B cell (primary cell): ENCODE measurements around the gene GNS. TPM values are rescaled to one million over a fixed set of nuclear protein-coding genes. Genes with fewer than 3 reads are reported as not detected.

ENCODE experiments used
- ATAC-seq: fragments of 200-7000 bp; cut with Tn5 transposase; one replicate; pipeline ENCODE4 v1.10.0; 2021; ENCODE audit warnings: low read depth, mild to moderate bottlenecking, moderate number of reproducible peaks, moderate library complexity
- CTCF ChIA-PET: fragments of 350-600 bp; sonication (Branson Sonifier 250); formaldehyde crosslinking; loops from one replicate; lab custom pipeline; 2021; ENCODE audit warnings: antibody characterized with exemption, inconsistent platforms; lab: Charles Lee
- POLR2A ChIA-PET: fragments of 350-600 bp; sonication (Branson Sonifier 250); formaldehyde crosslinking; loops from one replicate; lab custom pipeline; 2021; ENCODE audit warnings: antibody characterized with exemption; lab: Charles Lee
- DNase-seq: peaks from one replicate; pipeline ENCODE4 v3.0.0; 2013
- H2AFZ ChIP-seq: 2 replicates; pipeline ENCODE4 v1.6.1; 2012; ENCODE audit warnings: mild to moderate bottlenecking, low read depth, low read length; ENCODE audit not compliant: insufficient read depth, poor library complexity, severe bottlenecking
- H3K27ac ChIP-seq, 2 donors: 1 replicate in 1 of 2; 2 replicates in 1 of 2; pipeline ENCODE4 v1.5.1; 2012 to 2013; ENCODE audit warnings: low read length in 2 of 2, mild to moderate bottlenecking in 2 of 2, moderate library complexity in 1 of 2
- H3K27me3 ChIP-seq, 4 experiments: fragments of 200-600 bp in 1 of 4; sonication (generic) in 1 of 4; replicated peaks in 1 of 4; 1 replicate in 2 of 4; 2 replicates in 2 of 4; pipeline versions ENCODE4 v1.6.1 to v1.7.0; 2013 to 2016; ENCODE audit warnings: low read length in 3 of 4, mild to moderate bottlenecking in 2 of 4, mixed read lengths in 1 of 4, moderate library complexity in 1 of 4; ENCODE audit not compliant: insufficient read depth in 4 of 4, control insufficient read depth in 3 of 4; ENCODE audit errors: control extremely low read depth in 1 of 4
- H3K36me3 ChIP-seq, 2 experiments: replicated peaks in 1 of 2; 1 replicate in 1 of 2; 2 replicates in 1 of 2; pipeline versions ENCODE4 v1.6.1 to v1.7.1; 2013; ENCODE audit warnings: low read length in 1 of 2; ENCODE audit not compliant: insufficient read depth in 2 of 2, control insufficient read depth in 1 of 2; ENCODE audit errors: control extremely low read depth in 1 of 2, extremely low read depth in 1 of 2
- H3K4me1 ChIP-seq, 2 donors: fragments of 200-600 bp in 1 of 2; sonication (generic) in 1 of 2; 1 replicate in 1 of 2; 2 replicates in 1 of 2; pipeline versions ENCODE4 v1.5.1 to v1.6.1; 2013 to 2017; ENCODE audit warnings: low read length in 2 of 2; ENCODE audit not compliant: control insufficient read depth in 2 of 2, insufficient read depth in 2 of 2
- H3K4me2 ChIP-seq: replicated peaks from 2 replicates; pipeline ENCODE3; 2012; ENCODE audit warnings: mild to moderate bottlenecking, low read depth, low read length; ENCODE audit not compliant: poor library complexity, severe bottlenecking
- H3K4me3 ChIP-seq, 5 experiments: fragments of 200-600 bp in 1 of 5; sonication (generic) in 1 of 5; 1 replicate in 3 of 5; 2 replicates in 2 of 5; pipeline versions ENCODE4 v1.5.1 to v1.7.0; 2011 to 2016; ENCODE audit warnings: low read length in 4 of 5, mild to moderate bottlenecking in 4 of 5, low read depth in 2 of 5, control low read depth in 1 of 5, moderate library complexity in 1 of 5; ENCODE audit not compliant: insufficient read depth in 1 of 5; ENCODE audit errors: control extremely low read depth in 1 of 5, extremely low read depth in 1 of 5
- H3K79me2 ChIP-seq: fragments of 200-600 bp; sonication (generic); one replicate; pipeline ENCODE4 v1.6.0; 2016; ENCODE audit warnings: low read length; ENCODE audit not compliant: control insufficient read depth, insufficient read depth
- H3K9ac ChIP-seq: fragments of 200-600 bp; sonication (generic); 2 replicates; pipeline ENCODE4 v1.6.1; 2017; ENCODE audit warnings: mild to moderate bottlenecking, low read length, moderate library complexity
- H3K9me3 ChIP-seq, 3 donors: one replicate each; pipeline versions ENCODE4 v1.6.1 to v1.7.1; 2013; ENCODE audit warnings: low read length in 2 of 3; ENCODE audit not compliant: control insufficient read depth in 2 of 3, insufficient read depth in 1 of 3; ENCODE audit errors: control extremely low read depth in 1 of 3
- H4K20me1 ChIP-seq: 2 replicates; pipeline ENCODE4 v1.6.0; 2012; ENCODE audit warnings: mild to moderate bottlenecking, low read length; ENCODE audit not compliant: insufficient read depth, control insufficient read depth, poor library complexity, severe bottlenecking
- H3K27ac Mint-ChIP-seq: one replicate; pipeline ENCODE4 v1.8.0; 2021; ENCODE audit warnings: mixed read lengths
- H3K27me3 Mint-ChIP-seq: one replicate; pipeline ENCODE4 v1.8.0; 2021; ENCODE audit warnings: mixed read lengths
- H3K4me1 Mint-ChIP-seq: one replicate; pipeline ENCODE4 v1.8.0; 2021; ENCODE audit warnings: mixed read lengths
- H3K4me3 Mint-ChIP-seq: one replicate; pipeline ENCODE4 v1.8.0; 2021; ENCODE audit warnings: mixed read lengths
- H3K9me3 Mint-ChIP-seq: one replicate; pipeline ENCODE4 v1.8.0; 2022; ENCODE audit warnings: mixed read lengths; ENCODE audit not compliant: insufficient read depth
- CTCF ChIP-seq: fragments of 200-600 bp; IDR thresholded peaks from one replicate; pipeline ENCODE4 v1.8.0; 2022; ENCODE audit warnings: antibody characterized with exemption, mild to moderate bottlenecking
- EZH2 ChIP-seq: IDR thresholded peaks from 2 replicates; pipeline ENCODE4 v1.6.1; 2012; ENCODE audit warnings: borderline replicate concordance, low read depth, mild to moderate bottlenecking, moderate library complexity, low read length; ENCODE audit not compliant: insufficient read depth, poor library complexity, severe bottlenecking
- WGBS: methylation state at CpG from one replicate; pipeline ENCODE4 v1.1.5; 2013; ENCODE audit warnings: missing lambda C conversion rate; ENCODE audit not compliant: insufficient coverage; 5-methylcytosine and 5-hydroxymethylcytosine counted together
- intact Hi-C: fragments of 100-400 bp; cut with micrococcal nuclease; formaldehyde crosslinking; loops from one replicate; pipeline ENCODE4 v1.10.0; 2022
- polyA plus RNA-seq: library from polyadenylated mRNA; depleted of rRNA; stranded (reverse); fragments of >200 nt; gene quantifications from 2 replicates; pipeline ENCODE4 v1.2.3, GENCODE V29; 2012
- total RNA-seq, 2 donors: library from RNA; stranded (reverse); fragments of 120-200 nt in 1 of 2; gene quantifications; 1 replicate in 1 of 2; 2 replicates in 1 of 2; pipeline versions ENCODE4 v1.2.3 to v1.2.4, GENCODE V29; 2013 to 2022

The GNS gene
- total and polyA plus RNA-seq, 2 donors (not counting 1 experiment from before 2014, with no cell fraction given) = 7.0 to 26.7 TPM

- no peaks in the 10 kb centered on the region for H3K27me3 Mint-ChIP-seq
- no peaks in the 10 kb centered on the region for H3K9me3 ChIP-seq
- peaks cover 14 to 38% of the 10 kb centered on the region in 2 experiments for H3K36me3 ChIP-seq
- H4K20me1 ChIP-seq = peaks cover 41% of the 10 kb centered on the region
- no peak overlapping the region for H3K27ac ChIP-seq
- TF ChIP-seq CTCF = no peak
- TF ChIP-seq EZH2 = no peak
- ChIA-PET CTCF (interaction anchor here (0.7 to 5.5 kb wide), 2 partner anchors 11 to 74 kb away, joined by 3 to 28 read pairs; no protein-coding TSS in a partner anchor), POLR2A (no interaction called here)
- H3K27ac Mint-ChIP-seq = no peak overlapping the region
- H3K4me3 ChIP-seq = no peak overlapping the region
- 100% methylated on average over 12 of the region's 15 CpGs for WGBS
- no peak for ATAC-seq
- H2AFZ ChIP-seq = no peak overlapping the region
- H3K9ac ChIP-seq = no peak overlapping the region
- peaks cover 89% of the 10 kb centered on the region for H3K79me2 ChIP-seq
- no peak overlapping the region for H3K4me3 Mint-ChIP-seq
- intact Hi-C loops = no loop called here
- no peak for DNase-seq
- peaks cover 27 to 28% of the 10 kb centered on the region in 2 donors for H3K4me1 ChIP-seq
- peaks cover 36% of the 10 kb centered on the region for H3K4me1 Mint-ChIP-seq
- H3K4me2 ChIP-seq = no peak overlapping the region
- no peaks in the 10 kb centered on the region for H3K9me3 Mint-ChIP-seq
- H3K27me3 ChIP-seq = no peaks in the 10 kb centered on the region
Measured at GRCh38 chr12:64685605-64686004, 73.6 kb downstream of the GNS start.

GRCh38 chr12:64685050-64685449, 74.2 kb downstream of the GNS start:
- Histone ChIP-seq H3K4me3 (no peak overlapping the region), H3K36me3 (peaks cover 14 to 38% of the 10 kb centered on the region in 2 experiments), H3K4me1 (peaks cover 32 to 33% of the 10 kb centered on the region in 2 donors), H3K9ac (no peak overlapping the region), H3K27me3 (no peaks in the 10 kb centered on the region), H3K4me2 (no peak overlapping the region), H3K9me3 (no peaks in the 10 kb centered on the region), H3K27ac (no peak overlapping the region), H3K79me2 (peaks cover 89% of the 10 kb centered on the region), H2AFZ (no peak overlapping the region), H4K20me1 (peaks cover 42% of the 10 kb centered on the region)
- H3K27me3 Mint-ChIP-seq = no peaks in the 10 kb centered on the region
- DNase-seq (no peak), ATAC-seq (no peak)
- no peak overlapping the region for H3K4me3 Mint-ChIP-seq
- H3K9me3 Mint-ChIP-seq = no peaks in the 10 kb centered on the region
- CTCF ChIA-PET = interaction anchor here (5.5 kb wide), 1 partner anchor 12 kb away, joined by 28 read pairs; no protein-coding TSS in a partner anchor
- WGBS = 96% methylated on average over 5 of the region's 6 CpGs
- H3K4me1 Mint-ChIP-seq = peaks cover 38% of the 10 kb centered on the region
- POLR2A ChIA-PET = interaction anchor here (0.6 kb wide), 1 partner anchor 21 kb away, joined by 5 read pairs; no protein-coding TSS in a partner anchor
- TF ChIP-seq CTCF (no peak), EZH2 (no peak)
- intact Hi-C loops = no loop called here
- H3K27ac Mint-ChIP-seq = peak overlapping the region; percentile 53
